DMS79 (cell line): ENCODE measurements around the gene RBM47.
A peak's percentile ranks its signal among the peaks of the same experiment; 100 is the strongest.
"Not testable (repeated sequence)": the region's sequence is repeated elsewhere in the genome, so short reads cannot be mapped to it uniquely, and the experiment has no call there.

Experiments
- DNase-seq: peaks from one replicate; lab custom pipeline; 2025; lab: John Stamatoyannopoulos, UW

The RBM47 gene

GRCh38 chr4:40562208-40562607, 67.5 kb downstream of the RBM47 start:
- no peak for DNase-seq

GRCh38 chr4:40561543-40562177, 68.0 kb downstream of the RBM47 start:
- DNase-seq = not testable (repeated sequence)

- DNase-seq = no peak
Observed at GRCh38 chr4:40559585-40560465, 69.8 kb downstream of the RBM47 start.

- DNase-seq = no peak
Observed at GRCh38 chr4:40557736-40558135, 71.9 kb downstream of the RBM47 start.

- no peak for DNase-seq
Observed at GRCh38 chr4:40555176-40555900, 74.3 kb downstream of the RBM47 start.

GRCh38 chr4:40554641-40555040, 75.0 kb downstream of the RBM47 start:
- DNase-seq = not testable (repeated sequence)

- DNase-seq = no peak
Observed at GRCh38 chr4:40553995-40554394, 75.7 kb downstream of the RBM47 start.

- no peak for DNase-seq
Observed at GRCh38 chr4:40552536-40552935, 77.1 kb downstream of the RBM47 start.

GRCh38 chr4:40551568-40552136, 78.0 kb downstream of the RBM47 start:
- DNase-seq = not testable (repeated sequence)

GRCh38 chr4:40550948-40551462, 78.7 kb downstream of the RBM47 start:
- DNase-seq = peak; percentile 9

GRCh38 chr4:40550196-40550595, 79.5 kb downstream of the RBM47 start:
- DNase-seq = no peak

GRCh38 chr4:40548256-40548655, 81.4 kb downstream of the RBM47 start:
- DNase-seq = no peak

- no peak for DNase-seq
Observed at GRCh38 chr4:40547789-40548132, 81.9 kb downstream of the RBM47 start.

GRCh38 chr4:40546969-40547788, 82.5 kb downstream of the RBM47 start:
- no peak for DNase-seq

- DNase-seq = no peak
Observed at GRCh38 chr4:40546506-40546905, 83.2 kb downstream of the RBM47 start.

- DNase-seq = not testable (repeated sequence)
Observed at GRCh38 chr4:40545487-40545886, 84.2 kb downstream of the RBM47 start.

GRCh38 chr4:40544221-40544620, 85.4 kb downstream of the RBM47 start:
- no peak for DNase-seq

- no peak for DNase-seq
Observed at GRCh38 chr4:40540800-40541199, 88.9 kb downstream of the RBM47 start.

GRCh38 chr4:40536032-40536431, 93.6 kb downstream of the RBM47 start:
- DNase-seq = no peak

GRCh38 chr4:40531636-40532023, 98.0 kb downstream of the RBM47 start:
- no peak for DNase-seq

GRCh38 chr4:40530961-40531635, 98.6 kb downstream of the RBM47 start:
- DNase-seq = no peak
